SK-N-SH (cell line): Measurements from ENCODE around the gene COL12A1. TPM values are rescaled to one million over a fixed set of nuclear protein-coding genes. Genes with fewer than 3 reads are reported as not detected.

ENCODE experiments used
- CTCF ChIA-PET: fragments of 300-600, 350-600 bp; formaldehyde crosslinking; extraction: SDS; loops from one replicate; lab custom pipeline; 2021; lab: Yijun Ruan, JAX
- POLR2A ChIA-PET: fragments of 350-600 bp; sonication (Branson Sonifier 250); formaldehyde crosslinking; extraction: SDS; loops from one replicate; lab custom pipeline; 2020; ENCODE audit warnings: antibody characterized with exemption, inconsistent platforms; lab: Yijun Ruan, JAX
- DNase-seq: peaks from one replicate; pipeline ENCODE4 v3.0.0; 2012
- H2AFZ ChIP-seq: fragments of 200-600 bp; sonication (generic); 2 replicates; pipeline ENCODE4 v1.8.1; 2016; ENCODE audit warnings: antibody characterized with exemption, mild to moderate bottlenecking, low read depth
- H3F3A ChIP-seq: fragments of 200-600 bp; sonication (generic); replicated peaks from 2 replicates; pipeline ENCODE3; 2016; ENCODE audit warnings: antibody characterized with exemption, mild to moderate bottlenecking; ENCODE audit not compliant: insufficient read depth
- H3K27ac ChIP-seq, 2 experiments: fragments of 200-500 bp in 1 of 2; fragments of 200-600 bp in 1 of 2; sonication (Bioruptor generic) in 1 of 2; sonication (generic), shearing (Covaris generic) in 1 of 2; 2 replicates each; pipeline versions ENCODE4 v1.5.1 to v1.6.1; 2014 to 2016; ENCODE audit warnings: low read depth in 2 of 2, inconsistent platforms in 1 of 2, low read length in 1 of 2, mild to moderate bottlenecking in 1 of 2, mixed read lengths in 1 of 2
- H3K27me3 ChIP-seq: fragments of 200-600 bp; sonication (generic), shearing (Covaris generic); 2 replicates; pipeline ENCODE4 v1.6.1; 2016; ENCODE audit warnings: mixed run types; ENCODE audit not compliant: insufficient read depth
- H3K36me3 ChIP-seq, 2 experiments: fragments of 200-500 bp in 1 of 2; fragments of 200-600 bp in 1 of 2; sonication (Bioruptor generic) in 1 of 2; sonication (generic) in 1 of 2; replicated peaks in 1 of 2; 2 replicates each; pipeline versions ENCODE3 to v1.5.1; 2014 to 2016; ENCODE audit warnings: low read length in 1 of 2, mild to moderate bottlenecking in 1 of 2; ENCODE audit not compliant: insufficient read depth in 2 of 2, control insufficient read depth in 1 of 2
- H3K4me1 ChIP-seq, 2 experiments: fragments of 200-500 bp in 1 of 2; fragments of 200-600 bp in 1 of 2; sonication (Bioruptor generic) in 1 of 2; sonication (generic), shearing (Covaris generic) in 1 of 2; 2 replicates each; pipeline versions ENCODE4 v1.5.1 to v1.6.1; 2014 to 2016; ENCODE audit warnings: low read depth in 1 of 2, low read length in 1 of 2, mixed run types in 1 of 2; ENCODE audit not compliant: insufficient read depth in 2 of 2, control insufficient read depth in 1 of 2
- H3K4me2 ChIP-seq: fragments of 200-600 bp; sonication (generic), shearing (Covaris generic); 2 replicates; pipeline ENCODE4 v1.6.1; 2017; ENCODE audit warnings: mixed run types
- H3K4me3 ChIP-seq, 2 experiments: fragments of 200-500 bp in 1 of 2; fragments of 200-600 bp in 1 of 2; sonication (Bioruptor generic) in 1 of 2; sonication (generic), shearing (Covaris generic) in 1 of 2; 2 replicates each; pipeline versions ENCODE4 v1.5.1 to v1.8.1; 2014 to 2016; ENCODE audit warnings: low read depth in 2 of 2, inconsistent platforms in 1 of 2, low read length in 1 of 2, mild to moderate bottlenecking in 1 of 2, mixed read lengths in 1 of 2, moderate library complexity in 1 of 2
- H3K79me2 ChIP-seq: fragments of 200-600 bp; sonication (generic); 2 replicates; pipeline ENCODE4 v1.8.1; 2017; ENCODE audit warnings: mild to moderate bottlenecking; ENCODE audit not compliant: insufficient read depth
- H3K9ac ChIP-seq: fragments of 200-600 bp; sonication (generic); 2 replicates; pipeline ENCODE4 v1.6.1; 2017; ENCODE audit warnings: mixed run types
- H3K9me2 ChIP-seq: fragments of 200-600 bp; sonication (generic); 2 replicates; pipeline ENCODE4 v1.6.1; 2017; ENCODE audit warnings: mixed run types
- H3K9me3 ChIP-seq: fragments of 200-600 bp; sonication (generic); 2 replicates; pipeline ENCODE4 v1.6.1; 2017; ENCODE audit warnings: mixed run types, mild to moderate bottlenecking, moderate library complexity
- H4K20me1 ChIP-seq: fragments of 200-600 bp; sonication (generic); 2 replicates; pipeline ENCODE4 v1.6.1; 2017; ENCODE audit warnings: mild to moderate bottlenecking, mixed run types; ENCODE audit not compliant: insufficient read depth
- EP300 ChIP-seq, 2 experiments: IDR thresholded peaks; 2 replicates each; pipeline versions ENCODE4 v1.4.0 to v1.6.1; 2012; ENCODE audit warnings: borderline replicate concordance in 1 of 2, low read depth in 1 of 2, low read length in 1 of 2
- FOSL2 ChIP-seq: IDR thresholded peaks from 2 replicates; pipeline ENCODE4 v1.4.0; 2012; ENCODE audit warnings: low read depth, mild to moderate bottlenecking, moderate library complexity, borderline replicate concordance
- JUND ChIP-seq: IDR thresholded peaks from 2 replicates; pipeline ENCODE4 v1.4.0; 2012
- NFIC ChIP-seq: IDR thresholded peaks from 2 replicates; pipeline ENCODE4 v1.4.0; 2012; ENCODE audit warnings: borderline replicate concordance
- RCOR1 ChIP-seq: fragments of 150-350 bp; IDR thresholded peaks from 2 replicates; pipeline ENCODE4 v1.6.1; 2017; ENCODE audit warnings: antibody characterized with exemption, low read length
- RXRA ChIP-seq: IDR thresholded peaks from 2 replicates; pipeline ENCODE4 v1.4.0; 2012; ENCODE audit warnings: low read depth, mild to moderate bottlenecking, borderline replicate concordance
- TAF1 ChIP-seq: IDR thresholded peaks from 2 replicates; pipeline ENCODE4 v1.6.1; 2012; ENCODE audit warnings: low read depth, mild to moderate bottlenecking, low read length, moderate library complexity, borderline replicate concordance
- TCF12 ChIP-seq: IDR thresholded peaks from 2 replicates; pipeline ENCODE4 v1.4.0; 2012
- WGBS: methylation state at CpG from one replicate; pipeline ENCODE4 v1.1.6; 2017; ENCODE audit warnings: low lambda C conversion rate; 5-methylcytosine and 5-hydroxymethylcytosine counted together
- polyA plus RNA-seq, 3 experiments: library from polyadenylated mRNA; depleted of rRNA; stranded (reverse); fragments of >200 nt; gene quantifications; 2 replicates each; pipeline ENCODE4 v1.2.3, GENCODE V29; 2012
- TF ChIP-seq, protein P1 (sequence below): IDR thresholded peaks from 2 replicates; pipeline ENCODE4 v1.4.0; 2012; ENCODE audit warnings: low read depth, borderline replicate concordance
- TF ChIP-seq, protein P2 (sequence below): IDR thresholded peaks from 2 replicates; pipeline ENCODE4; 2012
- TF ChIP-seq, protein P3 (sequence below): IDR thresholded peaks from 2 replicates; pipeline ENCODE4 v1.4.0; 2012; ENCODE audit warnings: low read depth
- TF ChIP-seq, protein P4 (sequence below): IDR thresholded peaks from 2 replicates; pipeline ENCODE4 v1.4.0; 2012; ENCODE audit warnings: low read depth, borderline replicate concordance
- TF ChIP-seq, protein P5 (sequence below): fragments of 200-600 bp; sonication (generic); IDR thresholded peaks from 2 replicates; pipeline ENCODE4 v1.6.1; 2017; ENCODE audit warnings: antibody characterized with exemption, mild to moderate bottlenecking, moderate library complexity

Gene COL12A1
- polyA plus RNA-seq, 1 of the 3 experiments (the other 2 are of a cell fraction): 0.03 TPM

DNA sequence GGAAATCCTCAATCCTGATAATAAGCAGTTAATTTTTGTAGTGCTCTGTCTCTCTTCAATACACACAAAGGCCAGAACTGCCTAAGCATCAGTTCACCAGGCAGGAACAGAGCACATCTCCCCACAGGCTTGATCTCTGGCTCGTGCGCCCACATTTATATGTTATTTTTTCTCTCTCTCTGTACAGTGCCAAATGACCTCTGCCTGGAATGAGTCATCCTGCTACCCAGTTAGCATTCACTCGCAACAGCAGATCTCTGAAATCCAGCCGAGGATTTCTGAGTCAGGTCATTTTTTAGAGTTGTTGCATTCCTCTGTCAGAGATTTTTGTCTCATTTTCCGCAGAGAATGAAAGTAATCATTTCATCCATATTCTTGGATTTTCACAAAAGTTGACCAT is 107.1 kb downstream of the COL12A1 start:
- H3K9ac ChIP-seq: no peak overlapping the region
- no peaks in the 10 kb centered on the region; a peak in 1 of 4 replicates for H3K4me1 ChIP-seq
- peak overlapping the region in 1 of 2 experiments; percentile 8; a peak in 1 of 4 replicates for H3K27ac ChIP-seq
- no peaks in the 10 kb centered on the region for H3K79me2 ChIP-seq
- no peaks in the 10 kb centered on the region for H3K9me3 ChIP-seq
- no peaks in the 10 kb centered on the region for H4K20me1 ChIP-seq
- POLR2A ChIA-PET: no interaction called here
- H3F3A ChIP-seq: peaks cover 12% of the 10 kb centered on the region
- WGBS: 2% methylated on average over 5 of the region's 5 CpGs
- CTCF ChIA-PET: no interaction called here
- no peak overlapping the region for H3K4me3 ChIP-seq
- H3K36me3 ChIP-seq: no peaks in the 10 kb centered on the region
- no peak for DNase-seq
- H3K9me2 ChIP-seq: no peaks in the 10 kb centered on the region
- H2AFZ ChIP-seq: no peak overlapping the region
- no peaks in the 10 kb centered on the region for H3K27me3 ChIP-seq
- no peak for TF ChIP-seq RCOR1
- TF ChIP-seq, protein P1, sequence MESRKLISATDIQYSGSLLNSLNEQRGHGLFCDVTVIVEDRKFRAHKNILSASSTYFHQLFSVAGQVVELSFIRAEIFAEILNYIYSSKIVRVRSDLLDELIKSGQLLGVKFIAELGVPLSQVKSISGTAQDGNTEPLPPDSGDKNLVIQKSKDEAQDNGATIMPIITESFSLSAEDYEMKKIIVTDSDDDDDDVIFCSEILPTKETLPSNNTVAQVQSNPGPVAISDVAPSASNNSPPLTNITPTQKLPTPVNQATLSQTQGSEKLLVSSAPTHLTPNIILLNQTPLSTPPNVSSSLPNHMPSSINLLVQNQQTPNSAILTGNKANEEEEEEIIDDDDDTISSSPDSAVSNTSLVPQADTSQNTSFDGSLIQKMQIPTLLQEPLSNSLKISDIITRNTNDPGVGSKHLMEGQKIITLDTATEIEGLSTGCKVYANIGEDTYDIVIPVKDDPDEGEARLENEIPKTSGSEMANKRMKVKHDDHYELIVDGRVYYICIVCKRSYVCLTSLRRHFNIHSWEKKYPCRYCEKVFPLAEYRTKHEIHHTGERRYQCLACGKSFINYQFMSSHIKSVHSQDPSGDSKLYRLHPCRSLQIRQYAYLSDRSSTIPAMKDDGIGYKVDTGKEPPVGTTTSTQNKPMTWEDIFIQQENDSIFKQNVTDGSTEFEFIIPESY: 0 out of 2 replicates have a peak, but pooled peaks have one; percentile 26
- TF ChIP-seq, protein P2, sequence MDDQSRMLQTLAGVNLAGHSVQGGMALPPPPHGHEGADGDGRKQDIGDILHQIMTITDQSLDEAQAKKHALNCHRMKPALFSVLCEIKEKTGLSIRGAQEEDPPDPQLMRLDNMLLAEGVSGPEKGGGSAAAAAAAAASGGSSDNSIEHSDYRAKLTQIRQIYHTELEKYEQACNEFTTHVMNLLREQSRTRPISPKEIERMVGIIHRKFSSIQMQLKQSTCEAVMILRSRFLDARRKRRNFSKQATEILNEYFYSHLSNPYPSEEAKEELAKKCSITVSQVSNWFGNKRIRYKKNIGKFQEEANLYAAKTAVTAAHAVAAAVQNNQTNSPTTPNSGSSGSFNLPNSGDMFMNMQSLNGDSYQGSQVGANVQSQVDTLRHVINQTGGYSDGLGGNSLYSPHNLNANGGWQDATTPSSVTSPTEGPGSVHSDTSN: peak; percentile 78
- peak; percentile 90 for TF ChIP-seq NFIC
- peak; percentile 84; the same call in 1 of the 2 replicates for TF ChIP-seq RXRA
- peak; percentile 82 for TF ChIP-seq TCF12
- TF ChIP-seq JUND: peak; percentile 93
- no peak for TF ChIP-seq TAF1
- TF ChIP-seq, protein P3, sequence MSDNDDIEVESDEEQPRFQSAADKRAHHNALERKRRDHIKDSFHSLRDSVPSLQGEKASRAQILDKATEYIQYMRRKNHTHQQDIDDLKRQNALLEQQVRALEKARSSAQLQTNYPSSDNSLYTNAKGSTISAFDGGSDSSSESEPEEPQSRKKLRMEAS: peak; percentile 43; the same call in 1 of the 2 replicates
- TF ChIP-seq, protein P4, sequence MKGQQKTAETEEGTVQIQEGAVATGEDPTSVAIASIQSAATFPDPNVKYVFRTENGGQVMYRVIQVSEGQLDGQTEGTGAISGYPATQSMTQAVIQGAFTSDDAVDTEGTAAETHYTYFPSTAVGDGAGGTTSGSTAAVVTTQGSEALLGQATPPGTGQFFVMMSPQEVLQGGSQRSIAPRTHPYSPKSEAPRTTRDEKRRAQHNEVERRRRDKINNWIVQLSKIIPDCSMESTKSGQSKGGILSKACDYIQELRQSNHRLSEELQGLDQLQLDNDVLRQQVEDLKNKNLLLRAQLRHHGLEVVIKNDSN: 0 out of 2 replicates have a peak, but pooled peaks have one; percentile 22
- peak in 1 of 2 experiments; percentile 40; a peak in 1 of 4 replicates for TF ChIP-seq EP300 (IDR thresholded peaks at IDR 0.05; ENCODE audit: borderline replicate concordance in 1 of 2, low read depth in 1 of 2, low read length in 1 of 2)
- peak; percentile 94 for TF ChIP-seq FOSL2
- TF ChIP-seq, protein P5, sequence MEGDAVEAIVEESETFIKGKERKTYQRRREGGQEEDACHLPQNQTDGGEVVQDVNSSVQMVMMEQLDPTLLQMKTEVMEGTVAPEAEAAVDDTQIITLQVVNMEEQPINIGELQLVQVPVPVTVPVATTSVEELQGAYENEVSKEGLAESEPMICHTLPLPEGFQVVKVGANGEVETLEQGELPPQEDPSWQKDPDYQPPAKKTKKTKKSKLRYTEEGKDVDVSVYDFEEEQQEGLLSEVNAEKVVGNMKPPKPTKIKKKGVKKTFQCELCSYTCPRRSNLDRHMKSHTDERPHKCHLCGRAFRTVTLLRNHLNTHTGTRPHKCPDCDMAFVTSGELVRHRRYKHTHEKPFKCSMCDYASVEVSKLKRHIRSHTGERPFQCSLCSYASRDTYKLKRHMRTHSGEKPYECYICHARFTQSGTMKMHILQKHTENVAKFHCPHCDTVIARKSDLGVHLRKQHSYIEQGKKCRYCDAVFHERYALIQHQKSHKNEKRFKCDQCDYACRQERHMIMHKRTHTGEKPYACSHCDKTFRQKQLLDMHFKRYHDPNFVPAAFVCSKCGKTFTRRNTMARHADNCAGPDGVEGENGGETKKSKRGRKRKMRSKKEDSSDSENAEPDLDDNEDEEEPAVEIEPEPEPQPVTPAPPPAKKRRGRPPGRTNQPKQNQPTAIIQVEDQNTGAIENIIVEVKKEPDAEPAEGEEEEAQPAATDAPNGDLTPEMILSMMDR: no peak
- peak overlapping the region; percentile 64 for H3K4me2 ChIP-seq
